Spleen (tissue), 11 donors: ENCODE results near the gene EDIL3. TPM values are rescaled to one million over a fixed set of nuclear protein-coding genes. Genes with fewer than 3 reads are reported as not detected.
"Not testable (repeated sequence)": the region's sequence is repeated elsewhere in the genome, so short reads cannot be mapped to it uniquely, and the experiment has no call there.

ENCODE experiments used
- DNase-seq: peaks from one replicate; pipeline ENCODE4 v3.0.0-alpha.2; 2020
- H3K27ac ChIP-seq, 8 donors: fragments of 200-600 bp; sonication (generic) in 7 of 8; 1 replicate in 4 of 8; 2 replicates in 4 of 8; pipeline versions ENCODE4 v1.5.0 to v1.8.0; 2016 to 2021; ENCODE audit warnings: inconsistent platforms in 4 of 8, mild to moderate bottlenecking in 4 of 8, moderate library complexity in 1 of 8
- H3K27me3 ChIP-seq, 7 donors: fragments of 200-600 bp; sonication (generic) in 6 of 7; replicated peaks in 1 of 7; 1 replicate in 4 of 7; 2 replicates in 3 of 7; pipeline versions ENCODE4 v1.5.0 to v1.8.0; 2016 to 2021; ENCODE audit warnings: inconsistent platforms in 3 of 7, mild to moderate bottlenecking in 1 of 7
- H3K36me3 ChIP-seq, 6 donors: fragments of 200-600 bp; sonication (generic) in 5 of 6; 1 replicate in 4 of 6; 2 replicates in 2 of 6; pipeline versions ENCODE4 v1.5.0 to v1.8.0; 2016 to 2021; ENCODE audit warnings: inconsistent platforms in 2 of 6
- H3K4me1 ChIP-seq, 6 donors: fragments of 200-600 bp; sonication (generic) in 5 of 6; 1 replicate in 3 of 6; 2 replicates in 3 of 6; pipeline versions ENCODE4 v1.5.0 to v1.8.0; 2016 to 2021; ENCODE audit warnings: inconsistent platforms in 3 of 6
- H3K4me3 ChIP-seq, 8 donors: fragments of 200-600 bp; sonication (generic) in 7 of 8; 1 replicate in 4 of 8; 2 replicates in 4 of 8; pipeline versions ENCODE4 v1.5.0 to v1.8.0; 2016 to 2021; ENCODE audit warnings: inconsistent platforms in 4 of 8, mild to moderate bottlenecking in 4 of 8, moderate library complexity in 2 of 8
- H3K9me3 ChIP-seq, 8 donors: fragments of 200-600 bp; sonication (generic) in 7 of 8; 1 replicate in 4 of 8; 2 replicates in 4 of 8; pipeline versions ENCODE4 v1.5.0 to v1.8.0; 2016 to 2021; ENCODE audit warnings: inconsistent platforms in 4 of 8
- POLR2A ChIP-seq, 3 donors: fragments of 450-650 bp; IDR thresholded peaks; one replicate each; pipeline ENCODE4 v1.5.1; 2017; ENCODE audit warnings: antibody characterized with exemption in 3 of 3, mild to moderate bottlenecking in 1 of 3
- POLR2AphosphoS5 ChIP-seq, 3 donors: sonication (generic); formaldehyde crosslinking; IDR thresholded peaks; one replicate each; pipeline ENCODE4 v1.5.1; 2017; ENCODE audit warnings: antibody characterized with exemption in 3 of 3
- WGBS, 5 donors: extraction: QIAGEN DNeasy Blood & Tissue Kit in 3 of 5; methylation state at CpG; one replicate each; pipeline versions ENCODE4 v1.1.5 to v1.1.7; 2013 to 2018; 5-methylcytosine and 5-hydroxymethylcytosine counted together
- intact Hi-C: fragments of 100-400 bp; cut with DNase I; formaldehyde crosslinking; loops from one replicate; pipeline ENCODE4 v1.15.0; 2023; ENCODE audit warnings: low total_unique reads
- polyA plus RNA-seq, 3 donors: library from polyadenylated mRNA; stranded (reverse); fragments of 200-250 nt; gene quantifications; one replicate each; pipeline ENCODE4 v1.2.1, GENCODE V29; 2013
- total RNA-seq, 7 donors: library from RNA; depleted of rRNA in 3 of 7; stranded (reverse); fragments of >200 nt in 3 of 7; fragmentation: NEBNext Ultra II Directional in 4 of 7; extraction: Animal tissue kit (Norgen Biotek cat#: 25700) in 4 of 7; gene quantifications; one replicate each; pipeline versions ENCODE4 v1.1.0 to v1.2.1, GENCODE V29; 2016 to 2021
- TF ChIP-seq, protein P1 (sequence below), 11 experiments: fragments of 200-600 bp in 7 of 11; fragments of 450-650 bp in 4 of 11; sonication (generic) in 4 of 11; IDR thresholded peaks in 8 of 11; conservative IDR thresholded peaks in 3 of 11; 1 replicate in 7 of 11; 2 replicates in 4 of 11; pipeline versions ENCODE4 v1.4.0 to v1.8.0; 2016 to 2021; ENCODE audit warnings: antibody characterized with exemption in 11 of 11, inconsistent platforms in 4 of 11, mild to moderate bottlenecking in 1 of 11
- donor health status: healthy with polysubstance abuse.
- donor health status: DM: no; HTN: no; CAD: no; lungs with moderate emphysema.
- donor health status: DM: no; HTN: no; CAD: no.
- donor health status: Bipolar disorder and iron deficiency.
- donor health status: healthy.
- donor health status: DM: no; HTN: no; CAD: no.
- donor health status: DM: yes; HTN: yes; CAD: no.

The EDIL3 gene
- total and polyA plus RNA-seq, 10 donors = 0.61 to 2.9 (median 2.1) TPM

GRCh38 chr5:84036842-84037241 lies 347.8 kb downstream of the EDIL3 start:
- H3K9me3 ChIP-seq = no peaks in the 10 kb centered on the region
- H3K27me3 ChIP-seq = no peaks in the 10 kb centered on the region
- intact Hi-C loops = no loop called here
- no peaks in the 10 kb centered on the region for H3K36me3 ChIP-seq
- no peaks in the 10 kb centered on the region for H3K4me1 ChIP-seq
- DNase-seq = no peak
- no peak overlapping the region for H3K4me3 ChIP-seq
- H3K27ac ChIP-seq = no peak overlapping the region
- WGBS, 5 donors = 70 to 100% (median 90%) methylated on average over 1 of the region's 1 CpG
- TF ChIP-seq POLR2AphosphoS5 (IDR thresholded peaks at IDR 0.05) (no peak), POLR2A (IDR thresholded peaks at IDR 0.05) (no peak)
- TF ChIP-seq, protein P1, sequence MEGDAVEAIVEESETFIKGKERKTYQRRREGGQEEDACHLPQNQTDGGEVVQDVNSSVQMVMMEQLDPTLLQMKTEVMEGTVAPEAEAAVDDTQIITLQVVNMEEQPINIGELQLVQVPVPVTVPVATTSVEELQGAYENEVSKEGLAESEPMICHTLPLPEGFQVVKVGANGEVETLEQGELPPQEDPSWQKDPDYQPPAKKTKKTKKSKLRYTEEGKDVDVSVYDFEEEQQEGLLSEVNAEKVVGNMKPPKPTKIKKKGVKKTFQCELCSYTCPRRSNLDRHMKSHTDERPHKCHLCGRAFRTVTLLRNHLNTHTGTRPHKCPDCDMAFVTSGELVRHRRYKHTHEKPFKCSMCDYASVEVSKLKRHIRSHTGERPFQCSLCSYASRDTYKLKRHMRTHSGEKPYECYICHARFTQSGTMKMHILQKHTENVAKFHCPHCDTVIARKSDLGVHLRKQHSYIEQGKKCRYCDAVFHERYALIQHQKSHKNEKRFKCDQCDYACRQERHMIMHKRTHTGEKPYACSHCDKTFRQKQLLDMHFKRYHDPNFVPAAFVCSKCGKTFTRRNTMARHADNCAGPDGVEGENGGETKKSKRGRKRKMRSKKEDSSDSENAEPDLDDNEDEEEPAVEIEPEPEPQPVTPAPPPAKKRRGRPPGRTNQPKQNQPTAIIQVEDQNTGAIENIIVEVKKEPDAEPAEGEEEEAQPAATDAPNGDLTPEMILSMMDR (IDR thresholded peaks at IDR 0.05 in 8 of 11, conservative IDR thresholded peaks at IDR 0.05 in 3 of 11) = no peak

- no peak for DNase-seq
- Histone ChIP-seq H3K27ac (no peak overlapping the region), H3K4me1 (no peaks in the 10 kb centered on the region), H3K27me3 (no peaks in the 10 kb centered on the region), H3K4me3 (no peak overlapping the region), H3K36me3 (no peaks in the 10 kb centered on the region), H3K9me3 (no peaks in the 10 kb centered on the region)
- TF ChIP-seq, protein P1 (IDR thresholded peaks at IDR 0.05 in 8 of 11, conservative IDR thresholded peaks at IDR 0.05 in 3 of 11) = no peak
- no peak for TF ChIP-seq POLR2A (IDR thresholded peaks at IDR 0.05)
- TF ChIP-seq POLR2AphosphoS5 (IDR thresholded peaks at IDR 0.05) = no peak
- intact Hi-C loops = no loop called here
Observed at GRCh38 chr5:84032324-84032723, 352.4 kb downstream of the EDIL3 start.

- WGBS, 5 donors = 74 to 88% (median 85%) methylated on average over 4 of the region's 4 CpGs
- H3K4me3 ChIP-seq = no peak overlapping the region
- intact Hi-C loops = no loop called here
- DNase-seq = no peak
- no peaks in the 10 kb centered on the region for H3K9me3 ChIP-seq
- H3K27me3 ChIP-seq = no peaks in the 10 kb centered on the region
- H3K4me1 ChIP-seq = no peaks in the 10 kb centered on the region
- no peak overlapping the region for H3K27ac ChIP-seq
- TF ChIP-seq, protein P1 (IDR thresholded peaks at IDR 0.05 in 8 of 11, conservative IDR thresholded peaks at IDR 0.05 in 3 of 11) = no peak
- TF ChIP-seq POLR2AphosphoS5 (IDR thresholded peaks at IDR 0.05) (no peak), POLR2A (IDR thresholded peaks at IDR 0.05) (no peak)
- H3K36me3 ChIP-seq = no peaks in the 10 kb centered on the region
Observed at GRCh38 chr5:84028093-84028492, 356.6 kb downstream of the EDIL3 start.

DNA sequence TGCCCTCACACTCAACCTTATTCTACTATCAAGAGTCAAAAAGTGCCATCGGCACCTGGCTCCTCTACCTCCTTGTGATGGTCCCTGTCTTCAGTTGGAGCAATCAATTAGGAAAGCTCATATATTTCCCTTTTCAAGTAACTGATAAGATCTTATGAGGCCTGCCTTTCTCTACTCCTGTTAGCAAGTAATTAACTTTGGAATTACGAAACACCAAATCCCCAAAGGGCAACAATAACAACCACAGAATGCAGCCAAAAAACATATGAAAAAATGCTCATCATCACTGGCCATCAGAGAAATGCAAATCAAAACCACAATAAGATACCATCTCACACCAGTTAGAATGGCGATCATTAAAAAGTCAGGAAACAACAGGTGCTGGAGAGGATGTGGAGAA lies 366.2 kb downstream of the EDIL3 start:
- H3K27me3 ChIP-seq, intact Hi-C loops, H3K9me3 ChIP-seq, H3K27ac ChIP-seq, H3K4me3 ChIP-seq, H3K36me3 ChIP-seq, H3K4me1 ChIP-seq, DNase-seq: not testable (repeated sequence)
- 86 to 97% (median 89%) methylated on average over 2 to 3 of the region's 3 CpGs for WGBS, 5 donors

DNA sequence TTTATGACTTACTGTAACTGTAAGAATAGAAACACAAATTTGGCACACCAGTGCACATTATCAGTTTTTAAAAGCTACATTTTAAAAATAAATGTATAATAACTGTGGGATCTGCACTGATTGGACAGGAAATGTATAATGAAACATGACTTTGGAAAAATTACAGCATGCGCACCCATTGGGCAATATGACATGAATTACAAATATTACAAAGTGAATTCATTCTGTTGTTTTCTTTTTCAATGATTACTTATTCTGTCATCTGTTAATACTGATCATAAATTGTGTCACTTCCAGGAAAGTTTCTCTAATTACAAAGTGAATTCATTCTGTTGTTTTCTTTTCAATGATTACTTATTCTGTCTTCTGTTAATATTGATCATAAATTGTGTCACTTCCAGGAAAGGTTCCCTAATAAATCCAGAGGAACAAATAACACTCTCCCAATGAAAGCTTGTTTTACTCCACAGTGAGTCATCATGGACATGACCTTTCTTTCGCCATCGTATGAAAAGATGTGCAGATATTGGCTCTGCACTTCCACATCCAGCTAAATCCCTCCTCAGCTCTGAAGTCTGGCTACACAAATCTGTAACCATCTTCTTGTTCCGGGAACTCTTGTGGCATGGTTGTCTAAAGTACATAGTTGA lies 367.0 kb downstream of the EDIL3 start:
- Histone ChIP-seq H3K9me3 (no peaks in the 10 kb centered on the region), H3K27ac (no peak overlapping the region), H3K36me3 (no peaks in the 10 kb centered on the region), H3K4me1 (no peaks in the 10 kb centered on the region), H3K4me3 (no peak overlapping the region), H3K27me3 (no peaks in the 10 kb centered on the region)
- DNase-seq = no peak
- WGBS, 5 donors = 39 to 67% (median 65%) methylated on average over 4 of the region's 4 CpGs
- intact Hi-C loops = no loop called here
- TF ChIP-seq POLR2A (IDR thresholded peaks at IDR 0.05) (no peak), POLR2AphosphoS5 (IDR thresholded peaks at IDR 0.05) (no peak)
- TF ChIP-seq, protein P1 (IDR thresholded peaks at IDR 0.05 in 8 of 11, conservative IDR thresholded peaks at IDR 0.05 in 3 of 11) = no peak
